MM.1S (cell line): ENCODE data around the gene TSPEAR.

ENCODE experiments used
- EZH2 ChIP-seq: fragments of 300-600 bp; sonication (generic); optimal IDR thresholded peaks from 2 replicates; pipeline ENCODE3; 2017; ENCODE audit warnings: low read depth, mild to moderate bottlenecking, antibody characterized with exemption, low read length, mixed read lengths
- EZH2phosphoT487 ChIP-seq: fragments of 300-600 bp; sonication (generic); IDR thresholded peaks from 2 replicates; pipeline ENCODE4 v1.6.1; 2018; ENCODE audit warnings: antibody characterized with exemption, low read length
- TF ChIP-seq, protein P1 (sequence below): fragments of 300-600 bp; sonication (generic); IDR thresholded peaks from 2 replicates; pipeline ENCODE4 v1.5.1; 2016; ENCODE audit warnings: antibody characterized with exemption, low read length, mixed read lengths

- TF ChIP-seq, protein P1, sequence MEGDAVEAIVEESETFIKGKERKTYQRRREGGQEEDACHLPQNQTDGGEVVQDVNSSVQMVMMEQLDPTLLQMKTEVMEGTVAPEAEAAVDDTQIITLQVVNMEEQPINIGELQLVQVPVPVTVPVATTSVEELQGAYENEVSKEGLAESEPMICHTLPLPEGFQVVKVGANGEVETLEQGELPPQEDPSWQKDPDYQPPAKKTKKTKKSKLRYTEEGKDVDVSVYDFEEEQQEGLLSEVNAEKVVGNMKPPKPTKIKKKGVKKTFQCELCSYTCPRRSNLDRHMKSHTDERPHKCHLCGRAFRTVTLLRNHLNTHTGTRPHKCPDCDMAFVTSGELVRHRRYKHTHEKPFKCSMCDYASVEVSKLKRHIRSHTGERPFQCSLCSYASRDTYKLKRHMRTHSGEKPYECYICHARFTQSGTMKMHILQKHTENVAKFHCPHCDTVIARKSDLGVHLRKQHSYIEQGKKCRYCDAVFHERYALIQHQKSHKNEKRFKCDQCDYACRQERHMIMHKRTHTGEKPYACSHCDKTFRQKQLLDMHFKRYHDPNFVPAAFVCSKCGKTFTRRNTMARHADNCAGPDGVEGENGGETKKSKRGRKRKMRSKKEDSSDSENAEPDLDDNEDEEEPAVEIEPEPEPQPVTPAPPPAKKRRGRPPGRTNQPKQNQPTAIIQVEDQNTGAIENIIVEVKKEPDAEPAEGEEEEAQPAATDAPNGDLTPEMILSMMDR, result no peak
- TF ChIP-seq EZH2, result no peak
- TF ChIP-seq EZH2phosphoT487, result no peak
These were observed 180.3 kb downstream of the TSPEAR start for GRCh38 chr21:44530903-44531605.
